ENCODE results near the gene RNASET2.

Gene RNASET2

GRCh38 chr6:166907871-166908806, 48.2 kb downstream of the RNASET2 start:
- no peaks in the 10 kb centered on the region for H3K27me3 ChIP-seq (ENCODE audit: insufficient read depth, low read depth, severe bottlenecking)
- H3K9me3 ChIP-seq (ENCODE audit: severe bottlenecking): no peaks in the 10 kb centered on the region
- no peak overlapping the region for H3K4me3 ChIP-seq (ENCODE audit: low read depth, low read length)
- no peak overlapping the region for H3K27ac ChIP-seq
- DNase-seq: no peak
- no peak for TF ChIP-seq CTCF (IDR thresholded peaks at IDR 0.05; ENCODE audit: low read depth, low read length)
- H3K36me3 ChIP-seq: no peaks in the 10 kb centered on the region

GRCh38 chr6:166907373-166907841, 48.9 kb downstream of the RNASET2 start:
- TF ChIP-seq CTCF (IDR thresholded peaks at IDR 0.05; ENCODE audit: low read depth, low read length): no peak
- DNase-seq: no peak

GRCh38 chr6:166906376-166907044, 49.8 kb downstream of the RNASET2 start:
- H3K27me3 ChIP-seq (ENCODE audit: insufficient read depth, low read depth, severe bottlenecking): no peaks in the 10 kb centered on the region
- no peak overlapping the region for H3K4me3 ChIP-seq (ENCODE audit: low read depth, low read length)
- H3K9me3 ChIP-seq (ENCODE audit: severe bottlenecking): no peaks in the 10 kb centered on the region
- H3K36me3 ChIP-seq: no peaks in the 10 kb centered on the region
- no peak overlapping the region for H3K27ac ChIP-seq
- TF ChIP-seq CTCF (IDR thresholded peaks at IDR 0.05; ENCODE audit: low read depth, low read length): no peak
- DNase-seq: no peak

More at GRCh38 chr6:166907373-166907841, 48.9 kb downstream of the RNASET2 start:
- H3K9me3 ChIP-seq (ENCODE audit: severe bottlenecking): no peaks in the 10 kb centered on the region
- no peak overlapping the region for H3K27ac ChIP-seq
- no peaks in the 10 kb centered on the region for H3K36me3 ChIP-seq
- no peaks in the 10 kb centered on the region for H3K27me3 ChIP-seq (ENCODE audit: insufficient read depth, low read depth, severe bottlenecking)
- no peak overlapping the region for H3K4me3 ChIP-seq (ENCODE audit: low read depth, low read length)

- Histone ChIP-seq H3K27ac (no peak overlapping the region), H3K27me3 (ENCODE audit: insufficient read depth, low read depth, severe bottlenecking) (no peaks in the 10 kb centered on the region), H3K4me3 (ENCODE audit: low read depth, low read length) (no peak overlapping the region), H3K9me3 (ENCODE audit: severe bottlenecking) (no peaks in the 10 kb centered on the region), H3K36me3 (no peaks in the 10 kb centered on the region)
- no peak for DNase-seq
- TF ChIP-seq CTCF (IDR thresholded peaks at IDR 0.05; ENCODE audit: low read depth, low read length): no peak
These were observed 50.7 kb downstream of the RNASET2 start for GRCh38 chr6:166905505-166906134.

GRCh38 chr6:166905013-166905412, 51.3 kb downstream of the RNASET2 start:
- no peaks in the 10 kb centered on the region for H3K9me3 ChIP-seq (ENCODE audit: severe bottlenecking)
- no peak for DNase-seq
- no peaks in the 10 kb centered on the region for H3K27me3 ChIP-seq (ENCODE audit: insufficient read depth, low read depth, severe bottlenecking)
- no peak overlapping the region for H3K4me3 ChIP-seq (ENCODE audit: low read depth, low read length)
- H3K36me3 ChIP-seq: no peaks in the 10 kb centered on the region
- no peak overlapping the region for H3K27ac ChIP-seq
- TF ChIP-seq CTCF (IDR thresholded peaks at IDR 0.05; ENCODE audit: low read depth, low read length): no peak

All from WERI-Rb-1 (cell line).